Neural progenitor cell (in vitro differentiated cells): ENCODE results near the gene MRPL16. TPM values are rescaled to one million over a fixed set of nuclear protein-coding genes. Genes with fewer than 3 reads are reported as not detected.

Source experiments
- DNase-seq: peaks from one replicate; pipeline ENCODE4 v3.0.0-alpha.2; 2016; ENCODE audit warnings: low spot score
- H2AFZ ChIP-seq: fragments of 200-600 bp; sonication (generic); replicated peaks from 2 replicates; pipeline ENCODE4 v1.6.1; 2016; ENCODE audit warnings: antibody characterized with exemption
- H3F3A ChIP-seq: fragments of 200-600 bp; sonication (generic); 2 replicates; pipeline ENCODE4 v1.6.1; 2016; ENCODE audit warnings: antibody characterized with exemption, low read depth
- H3K27ac ChIP-seq: fragments of 200-600 bp; sonication (generic); 2 replicates; pipeline ENCODE4 v1.5.1; 2016; ENCODE audit warnings: mild to moderate bottlenecking
- H3K27me3 ChIP-seq: fragments of 200-600 bp; sonication (generic); 2 replicates; pipeline ENCODE4 v1.6.1; 2016; ENCODE audit warnings: mild to moderate bottlenecking, moderate library complexity
- H3K36me3 ChIP-seq: fragments of 200-600 bp; sonication (generic); 2 replicates; pipeline ENCODE4 v1.5.1; 2016
- H3K4me1 ChIP-seq: fragments of 200-600 bp; sonication (generic); 2 replicates; pipeline ENCODE4 v1.6.1; 2016; ENCODE audit warnings: mixed run types
- H3K4me2 ChIP-seq: fragments of 200-600 bp; sonication (generic); 2 replicates; pipeline ENCODE4 v1.6.1; 2016
- H3K4me3 ChIP-seq: fragments of 200-600 bp; sonication (generic); 2 replicates; pipeline ENCODE4 v1.5.1; 2016
- H3K79me2 ChIP-seq: fragments of 200-600 bp; sonication (generic); 2 replicates; pipeline ENCODE4 v1.6.1; 2016; ENCODE audit warnings: low read depth
- H3K9ac ChIP-seq: fragments of 200-600 bp; sonication (generic); 2 replicates; pipeline ENCODE4 v1.6.1; 2016
- H3K9me3 ChIP-seq: fragments of 200-600 bp; sonication (generic); 2 replicates; pipeline ENCODE4 v1.5.1; 2016; ENCODE audit warnings: low read depth
- H4K20me1 ChIP-seq: fragments of 200-600 bp; sonication (generic); 2 replicates; pipeline ENCODE4 v1.6.1; 2016; ENCODE audit warnings: low read depth
- H3K27ac Mint-ChIP-seq: 3 replicates; pipeline ENCODE4 v1.8.0; 2021; ENCODE audit warnings: mixed read lengths
- H3K27me3 Mint-ChIP-seq: 2 replicates; pipeline ENCODE4 v1.8.0; 2022; ENCODE audit warnings: low read depth, mild to moderate bottlenecking, inconsistent platforms, moderate library complexity, mixed read lengths; ENCODE audit not compliant: insufficient read depth
- H3K36me3 Mint-ChIP-seq: 3 replicates; pipeline ENCODE4 v1.8.0; 2021; ENCODE audit warnings: mixed read lengths
- H3K4me1 Mint-ChIP-seq: 3 replicates; pipeline ENCODE4 v1.8.0; 2021; ENCODE audit warnings: mixed read lengths
- H3K4me3 Mint-ChIP-seq: 3 replicates; pipeline ENCODE4 v1.8.0; 2021; ENCODE audit warnings: mild to moderate bottlenecking, moderate library complexity, mixed read lengths
- H3K9me3 Mint-ChIP-seq: 3 replicates; pipeline ENCODE4 v1.8.0; 2020; ENCODE audit warnings: mixed read lengths
- CTCF ChIP-seq: fragments of 200-600 bp; sonication (generic); IDR thresholded peaks from 2 replicates; pipeline ENCODE4 v1.5.1; 2017; ENCODE audit warnings: antibody characterized with exemption, mild to moderate bottlenecking
- EZH2 ChIP-seq: fragments of 200-600 bp; sonication (generic); IDR thresholded peaks from 2 replicates; pipeline ENCODE4 v1.6.1; 2017; ENCODE audit warnings: antibody characterized with exemption, mild to moderate bottlenecking, moderate library complexity
- EZH2phosphoT487 ChIP-seq: fragments of 200-600 bp; sonication (generic); IDR thresholded peaks from 2 replicates; pipeline ENCODE4 v1.6.1; 2017; ENCODE audit warnings: antibody characterized with exemption
- total RNA-seq: library from RNA; depleted of rRNA; stranded (reverse); fragments of >200 nt; gene quantifications from 2 replicates; pipeline ENCODE4 v1.2.3, GENCODE V29; 2015; ENCODE audit warnings: low replicate concordance

The MRPL16 gene
- total RNA-seq, 1 donor from 2014 or later, result 49.8 TPM

- Mint-ChIP-seq H3K36me3 (no peaks in the 10 kb centered on the region), H3K4me1 (no peaks in the 10 kb centered on the region), H3K4me3 (no peak overlapping the region), H3K27ac (no peak overlapping the region), H3K9me3 (no peaks in the 10 kb centered on the region), H3K27me3 (no peaks in the 10 kb centered on the region)
- Histone ChIP-seq H3K36me3 (no peaks in the 10 kb centered on the region), H3K79me2 (peaks cover 5% of the 10 kb centered on the region), H3K27ac (no peak overlapping the region), H3K4me1 (no peaks in the 10 kb centered on the region), H4K20me1 (no peaks in the 10 kb centered on the region), H3K9me3 (no peaks in the 10 kb centered on the region), H2AFZ (no peak overlapping the region), H3K27me3 (no peaks in the 10 kb centered on the region), H3K4me2 (no peak overlapping the region), H3K4me3 (no peak overlapping the region), H3F3A (no peaks in the 10 kb centered on the region), H3K9ac (no peak overlapping the region)
- no peak for DNase-seq
- no peak for TF ChIP-seq CTCF
- TF ChIP-seq EZH2phosphoT487, result no peak
- TF ChIP-seq EZH2, result no peak
Measured at GRCh38 chr11:59776210-59777066, 34.1 kb downstream of the MRPL16 start.

- Histone ChIP-seq H3K9ac (no peak overlapping the region), H3K4me2 (no peak overlapping the region), H3F3A (no peaks in the 10 kb centered on the region), H2AFZ (no peak overlapping the region), H4K20me1 (no peaks in the 10 kb centered on the region), H3K27me3 (no peaks in the 10 kb centered on the region), H3K9me3 (no peaks in the 10 kb centered on the region), H3K36me3 (no peaks in the 10 kb centered on the region), H3K4me3 (no peak overlapping the region), H3K27ac (no peak overlapping the region), H3K79me2 (peaks cover 17% of the 10 kb centered on the region), H3K4me1 (no peaks in the 10 kb centered on the region)
- Mint-ChIP-seq H3K4me1 (no peaks in the 10 kb centered on the region), H3K36me3 (no peaks in the 10 kb centered on the region), H3K27ac (no peak overlapping the region), H3K27me3 (no peaks in the 10 kb centered on the region), H3K4me3 (no peak overlapping the region), H3K9me3 (no peaks in the 10 kb centered on the region)
- no peak for TF ChIP-seq EZH2phosphoT487
- TF ChIP-seq CTCF, result no peak
- TF ChIP-seq EZH2, result no peak
- DNase-seq, result no peak
Measured at GRCh38 chr11:59773083-59773440, 37.5 kb downstream of the MRPL16 start.

GRCh38 chr11:59771605-59772004 is 39.0 kb downstream of the MRPL16 start:
- Histone ChIP-seq H3K9ac (no peak overlapping the region), H3K27ac (no peak overlapping the region), H3K4me1 (peaks cover 4% of the 10 kb centered on the region), H4K20me1 (peaks cover 4% of the 10 kb centered on the region), H3K4me2 (no peak overlapping the region), H3K27me3 (no peaks in the 10 kb centered on the region), H2AFZ (no peak overlapping the region), H3K36me3 (no peaks in the 10 kb centered on the region), H3K4me3 (no peak overlapping the region), H3F3A (no peaks in the 10 kb centered on the region), H3K79me2 (peaks cover 27% of the 10 kb centered on the region), H3K9me3 (no peaks in the 10 kb centered on the region)
- Mint-ChIP-seq H3K27me3 (no peaks in the 10 kb centered on the region), H3K27ac (no peak overlapping the region), H3K4me3 (no peak overlapping the region), H3K4me1 (no peaks in the 10 kb centered on the region), H3K36me3 (no peaks in the 10 kb centered on the region), H3K9me3 (no peaks in the 10 kb centered on the region)
- TF ChIP-seq CTCF, result no peak
- no peak for TF ChIP-seq EZH2phosphoT487
- no peak for TF ChIP-seq EZH2
- no peak for DNase-seq
